Natural killer cell (primary cell): ENCODE results near the gene MB21D2. TPM values are rescaled to one million over a fixed set of nuclear protein-coding genes. Genes with fewer than 3 reads are reported as not detected.

Source experiments
- ATAC-seq, 3 donors: fragments of 150-1000 bp in 2 of 3; fragments of 200-7000 bp in 1 of 3; cut with Tn5 transposase; 1 replicate in 1 of 3; 2 replicates in 2 of 3; pipeline ENCODE4 v1.10.0; 2021; ENCODE audit warnings: mild to moderate bottlenecking in 2 of 3, moderate library complexity in 2 of 3
- DNase-seq, 2 donors: peaks; one replicate each; pipeline versions ENCODE4 v3.0.0 to v3.0.0-alpha.2; 2013 to 2021; ENCODE audit warnings: mixed read lengths in 1 of 2
- H3K27ac ChIP-seq: one replicate; pipeline ENCODE4 v1.5.1; 2013; ENCODE audit warnings: mild to moderate bottlenecking, low read length
- H3K27me3 ChIP-seq: one replicate; pipeline ENCODE4 v1.6.1; 2013; ENCODE audit warnings: low read length; ENCODE audit not compliant: control insufficient read depth, insufficient read depth
- H3K36me3 ChIP-seq: one replicate; pipeline ENCODE4 v1.6.1; 2013; ENCODE audit warnings: low read length; ENCODE audit not compliant: control insufficient read depth, insufficient read depth
- H3K4me1 ChIP-seq: one replicate; pipeline ENCODE4 v1.6.1; 2013; ENCODE audit warnings: low read length; ENCODE audit not compliant: control insufficient read depth, insufficient read depth
- H3K4me3 ChIP-seq: one replicate; pipeline ENCODE4 v1.5.1; 2013; ENCODE audit warnings: low read length
- H3K9me3 ChIP-seq: one replicate; pipeline ENCODE4 v1.6.1; 2013; ENCODE audit warnings: low read length; ENCODE audit not compliant: control insufficient read depth, insufficient read depth
- H3K27ac Mint-ChIP-seq, 2 donors: one replicate each; pipeline ENCODE4 v1.8.0; 2022; ENCODE audit warnings: mild to moderate bottlenecking in 2 of 2, mixed read lengths in 2 of 2, moderate library complexity in 1 of 2
- H3K27me3 Mint-ChIP-seq, 2 donors: one replicate each; pipeline ENCODE4 v1.8.0; 2022; ENCODE audit warnings: low read depth in 2 of 2, mixed read lengths in 2 of 2
- H3K36me3 Mint-ChIP-seq: one replicate; pipeline ENCODE4 v1.8.0; 2022; ENCODE audit warnings: mixed read lengths
- H3K4me1 Mint-ChIP-seq, 2 donors: one replicate each; pipeline ENCODE4 v1.8.0; 2022; ENCODE audit warnings: mixed read lengths in 2 of 2
- H3K4me3 Mint-ChIP-seq: one replicate; pipeline ENCODE4 v1.8.0; 2022; ENCODE audit warnings: mild to moderate bottlenecking, moderate library complexity, mixed read lengths
- H3K9me3 Mint-ChIP-seq, 2 donors: one replicate each; pipeline ENCODE4 v1.8.0; 2022; ENCODE audit warnings: mixed read lengths in 2 of 2
- CTCF ChIP-seq: fragments of 200-600 bp; IDR thresholded peaks from one replicate; pipeline ENCODE4 v1.8.0; 2022; ENCODE audit warnings: antibody characterized with exemption
- WGBS: methylation state at CpG from one replicate; pipeline ENCODE4 v1.1.7; 2013; ENCODE audit warnings: missing lambda C conversion rate; ENCODE audit not compliant: insufficient coverage; 5-methylcytosine and 5-hydroxymethylcytosine counted together
- intact Hi-C: fragments of 100-400 bp; cut with micrococcal nuclease; formaldehyde crosslinking; loops from one replicate; pipeline ENCODE4 v1.14.2; 2022
- total RNA-seq, 4 donors: library from RNA; stranded (reverse); fragments of 120-200 nt in 1 of 4; gene quantifications; one replicate each; pipeline versions ENCODE4 v1.2.3 to v1.2.4, GENCODE V29; 2013 to 2022

MB21D2 gene
- total RNA-seq, 3 donors from 2014 or later (not counting 1 experiment from before 2014, with no cell fraction given), result 0.19 to 0.45 (median 0.27) TPM

GRCh38 chr3:192889679-192890078 is 28.0 kb downstream of the MB21D2 start:
- no peak for ATAC-seq
- no peaks in the 10 kb centered on the region for H3K36me3 ChIP-seq
- WGBS, result 25% methylated on average over 1 of the region's 3 CpGs
- peaks cover 6 to 9% of the 10 kb centered on the region in 2 donors for H3K4me1 Mint-ChIP-seq
- H3K36me3 Mint-ChIP-seq, result no peaks in the 10 kb centered on the region
- H3K27me3 Mint-ChIP-seq, result no peaks in the 10 kb centered on the region
- no peaks in the 10 kb centered on the region for H3K9me3 ChIP-seq
- DNase-seq, result no peak
- TF ChIP-seq CTCF, result no peak
- H3K27ac ChIP-seq, result no peak overlapping the region
- no peak overlapping the region for H3K27ac Mint-ChIP-seq
- no peaks in the 10 kb centered on the region for H3K27me3 ChIP-seq
- no peak overlapping the region for H3K4me3 Mint-ChIP-seq
- H3K4me1 ChIP-seq, result peaks cover 12% of the 10 kb centered on the region
- intact Hi-C loops, result no loop called here
- H3K9me3 Mint-ChIP-seq, result peaks cover 0 to 3% of the 10 kb centered on the region in 2 donors
- H3K4me3 ChIP-seq, result no peak overlapping the region

- Histone ChIP-seq H3K4me3 (no peak overlapping the region), H3K9me3 (no peaks in the 10 kb centered on the region), H3K27me3 (no peaks in the 10 kb centered on the region), H3K27ac (no peak overlapping the region), H3K36me3 (no peaks in the 10 kb centered on the region), H3K4me1 (peaks cover 7% of the 10 kb centered on the region)
- no peaks in the 10 kb centered on the region for H3K36me3 Mint-ChIP-seq
- no peak for ATAC-seq
- intact Hi-C loops, result no loop called here
- no peak overlapping the region for H3K4me3 Mint-ChIP-seq
- no peak for TF ChIP-seq CTCF
- H3K4me1 Mint-ChIP-seq, result peaks cover 4% of the 10 kb centered on the region in 2 donors
- 85% methylated on average over 5 of the region's 5 CpGs for WGBS
- DNase-seq, result no peak
- H3K9me3 Mint-ChIP-seq, result no peaks in the 10 kb centered on the region
- H3K27ac Mint-ChIP-seq, result no peak overlapping the region
- no peaks in the 10 kb centered on the region for H3K27me3 Mint-ChIP-seq
These were observed 29.5 kb downstream of the MB21D2 start for GRCh38 chr3:192888190-192888589.

GRCh38 chr3:192887701-192888100 is 30.0 kb downstream of the MB21D2 start:
- Histone ChIP-seq H3K27ac (no peak overlapping the region), H3K27me3 (no peaks in the 10 kb centered on the region), H3K4me3 (no peak overlapping the region), H3K9me3 (no peaks in the 10 kb centered on the region), H3K4me1 (peaks cover 3% of the 10 kb centered on the region), H3K36me3 (no peaks in the 10 kb centered on the region)
- ATAC-seq, result no peak
- Mint-ChIP-seq H3K27ac (no peak overlapping the region), H3K36me3 (no peaks in the 10 kb centered on the region), H3K27me3 (no peaks in the 10 kb centered on the region), H3K9me3 (no peaks in the 10 kb centered on the region), H3K4me3 (no peak overlapping the region), H3K4me1 (no peaks in the 10 kb centered on the region)
- TF ChIP-seq CTCF, result no peak
- WGBS, result 92% methylated on average over 7 of the region's 7 CpGs
- intact Hi-C loops, result no loop called here
- no peak for DNase-seq

- Mint-ChIP-seq H3K4me1 (no peaks in the 10 kb centered on the region), H3K36me3 (no peaks in the 10 kb centered on the region), H3K9me3 (no peaks in the 10 kb centered on the region), H3K27me3 (no peaks in the 10 kb centered on the region), H3K27ac (no peak overlapping the region), H3K4me3 (no peak overlapping the region)
- H3K36me3 ChIP-seq, result no peaks in the 10 kb centered on the region
- no peak for TF ChIP-seq CTCF
- intact Hi-C loops, result no loop called here
- H3K9me3 ChIP-seq, result no peaks in the 10 kb centered on the region
- no peak overlapping the region for H3K4me3 ChIP-seq
- H3K4me1 ChIP-seq, result no peaks in the 10 kb centered on the region
- no peak overlapping the region for H3K27ac ChIP-seq
- whole genome bisulfite sequencing, result 88% methylated on average over 6 of the region's 9 CpGs
- DNase-seq (no peak), ATAC-seq (no peak)
- H3K27me3 ChIP-seq, result no peaks in the 10 kb centered on the region
These were observed 30.6 kb downstream of the MB21D2 start for GRCh38 chr3:192887047-192887446.
